Duodenal mucosa (tissue), 2 donors: Measurements from ENCODE around the gene ALDH3A2.

Experiments used
- H3K27ac ChIP-seq: one replicate; pipeline ENCODE4 v1.7.0; 2013; ENCODE audit warnings: low read depth, low read length
- H3K27me3 ChIP-seq, 2 donors: one replicate each; pipeline ENCODE4 v1.7.0; 2013; ENCODE audit warnings: low read length in 2 of 2, control low read depth in 1 of 2; ENCODE audit not compliant: insufficient read depth in 2 of 2, control insufficient read depth in 1 of 2
- H3K36me3 ChIP-seq, 2 donors: one replicate each; pipeline ENCODE4 v1.7.0; 2013; ENCODE audit warnings: low read length in 2 of 2, control low read depth in 1 of 2; ENCODE audit not compliant: insufficient read depth in 2 of 2, control insufficient read depth in 1 of 2
- H3K4me1 ChIP-seq, 2 donors: one replicate each; pipeline ENCODE4 v1.7.0; 2013; ENCODE audit warnings: low read length in 2 of 2, control low read depth in 1 of 2; ENCODE audit not compliant: insufficient read depth in 2 of 2, control insufficient read depth in 1 of 2
- H3K4me3 ChIP-seq, 2 donors: one replicate each; pipeline ENCODE4 v1.7.0; 2013; ENCODE audit warnings: low read length in 2 of 2, low read depth in 1 of 2
- H3K9ac ChIP-seq, 2 donors: one replicate each; pipeline ENCODE4 v1.7.0; 2013; ENCODE audit warnings: low read length in 2 of 2, low read depth in 1 of 2
- H3K9me3 ChIP-seq, 2 donors: one replicate each; pipeline ENCODE4 v1.7.0; 2013; ENCODE audit warnings: low read length in 2 of 2, control low read depth in 1 of 2; ENCODE audit not compliant: control insufficient read depth in 1 of 2

ALDH3A2 gene

DNA sequence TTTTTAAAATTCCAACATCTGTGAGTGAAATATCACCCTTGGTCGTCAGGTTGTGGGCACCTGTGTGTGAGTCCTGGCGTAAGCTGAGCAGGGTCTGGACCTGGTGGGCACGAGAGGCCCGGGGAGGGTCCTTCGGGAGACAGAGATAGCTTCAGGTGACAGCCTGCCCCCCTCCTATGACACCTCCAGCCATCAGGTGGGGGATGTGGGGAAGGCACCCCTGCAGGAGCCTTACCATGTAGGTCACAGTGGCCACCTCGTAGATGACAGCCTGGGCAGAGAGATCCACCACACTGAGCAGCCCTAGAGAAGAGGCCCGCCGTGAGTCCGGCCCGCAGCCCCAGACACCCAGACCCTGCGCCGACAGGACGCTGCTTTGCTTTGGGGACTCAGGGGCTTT, 56.6 kb downstream of the ALDH3A2 start:
- H3K36me3 ChIP-seq = no peaks in the 10 kb centered on the region
- H3K4me1 ChIP-seq = no peaks in the 10 kb centered on the region
- no peaks in the 10 kb centered on the region for H3K27me3 ChIP-seq
- H3K4me3 ChIP-seq = no peak overlapping the region
- H3K27ac ChIP-seq = no peak overlapping the region
- H3K9ac ChIP-seq = no peak overlapping the region
- no peaks in the 10 kb centered on the region for H3K9me3 ChIP-seq

GRCh38 chr17:19705771-19706770, 57.5 kb downstream of the ALDH3A2 start:
- Histone ChIP-seq H3K36me3 (no peaks in the 10 kb centered on the region), H3K27me3 (no peaks in the 10 kb centered on the region), H3K9ac (no peak overlapping the region)

DNA sequence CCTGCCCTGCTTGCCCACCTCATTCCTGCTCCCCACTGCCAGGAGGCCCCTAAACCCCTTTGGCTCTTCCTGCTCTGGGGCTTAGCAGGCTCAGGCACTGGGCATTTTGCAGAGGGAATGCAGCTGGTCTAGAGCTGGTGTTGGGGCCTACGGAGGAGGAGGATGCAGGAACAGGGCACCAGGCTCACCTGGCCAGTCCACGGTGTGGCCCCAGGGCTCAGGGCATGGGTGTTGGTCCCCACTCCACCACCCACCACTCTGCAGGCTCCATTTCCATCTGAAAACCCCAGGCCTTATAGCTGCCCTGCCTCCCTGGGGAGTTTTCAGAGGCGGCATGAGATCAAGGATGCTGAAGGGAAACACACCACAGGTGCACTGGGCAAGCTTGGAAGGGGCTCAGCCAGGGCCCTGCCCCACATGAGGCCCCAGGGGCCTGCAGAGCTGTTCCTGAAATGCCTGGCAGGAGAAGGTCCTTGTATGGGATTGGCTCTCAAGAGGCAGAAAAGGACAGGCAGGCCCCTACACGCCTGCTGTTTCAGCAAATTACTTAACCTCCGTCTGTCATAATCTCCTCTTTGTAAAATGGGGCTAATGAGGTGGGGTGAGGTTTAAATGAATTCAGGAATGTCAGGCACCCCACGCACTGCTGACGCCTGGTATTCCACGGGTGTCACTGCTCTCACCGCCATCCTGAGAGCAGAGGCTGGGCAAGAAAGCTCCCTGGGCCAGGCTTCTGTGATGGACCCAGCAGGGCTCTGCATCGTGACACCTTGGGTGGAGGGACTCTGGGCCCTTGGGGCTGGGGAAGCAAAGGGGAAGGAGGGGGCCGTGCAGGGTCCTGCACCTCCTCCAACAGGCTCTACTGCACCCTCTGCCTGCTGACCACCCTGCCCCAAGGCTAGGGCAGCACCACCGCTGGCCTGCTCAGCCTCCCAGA, 58.5 kb downstream of the ALDH3A2 start:
- H3K27ac ChIP-seq = no peak overlapping the region
- no peaks in the 10 kb centered on the region for H3K9me3 ChIP-seq
- no peak overlapping the region for H3K4me3 ChIP-seq
- H3K36me3 ChIP-seq = no peaks in the 10 kb centered on the region
- no peak overlapping the region for H3K9ac ChIP-seq
- H3K27me3 ChIP-seq = no peaks in the 10 kb centered on the region
- H3K4me1 ChIP-seq = no peaks in the 10 kb centered on the region

More at GRCh38 chr17:19705771-19706770, 57.5 kb downstream of the ALDH3A2 start:
- Histone ChIP-seq H3K4me1 (no peaks in the 10 kb centered on the region), H3K27ac (no peak overlapping the region), H3K4me3 (no peak overlapping the region), H3K9me3 (no peaks in the 10 kb centered on the region)

DNA sequence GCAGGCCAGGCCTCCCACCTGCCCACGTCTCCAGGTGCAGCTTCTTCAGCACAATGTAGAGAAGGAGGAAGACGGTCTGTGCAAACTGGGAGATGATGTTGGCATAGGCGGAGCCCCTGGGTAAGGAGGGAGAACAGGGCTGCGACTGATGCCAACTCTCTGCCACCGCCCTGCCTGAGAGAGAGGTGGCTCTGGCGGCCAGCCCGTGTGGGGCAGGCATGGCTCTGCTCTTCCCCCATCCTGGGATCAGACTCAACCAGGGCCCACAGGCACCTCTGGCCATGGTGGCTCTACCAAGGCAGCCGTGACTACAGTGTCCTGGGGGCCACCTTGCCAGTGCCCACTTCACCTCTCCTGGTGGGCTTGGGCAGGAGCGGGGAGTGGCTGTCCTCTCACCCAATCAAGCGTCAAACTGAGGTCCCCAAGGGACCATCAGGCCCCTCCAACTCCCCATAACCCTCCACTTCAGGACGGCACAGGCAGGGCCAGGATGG, 59.2 kb downstream of the ALDH3A2 start:
- Histone ChIP-seq H3K9me3 (no peaks in the 10 kb centered on the region), H3K4me3 (no peak overlapping the region), H3K27me3 (no peaks in the 10 kb centered on the region), H3K4me1 (no peaks in the 10 kb centered on the region), H3K9ac (no peak overlapping the region), H3K27ac (no peak overlapping the region), H3K36me3 (no peaks in the 10 kb centered on the region)

- Histone ChIP-seq H3K4me1 (no peaks in the 10 kb centered on the region), H3K27me3 (no peaks in the 10 kb centered on the region), H3K27ac (no peak overlapping the region), H3K4me3 (no peak overlapping the region), H3K9ac (no peak overlapping the region), H3K36me3 (no peaks in the 10 kb centered on the region), H3K9me3 (no peaks in the 10 kb centered on the region)
Observed at GRCh38 chr17:19708431-19709175, 60.1 kb downstream of the ALDH3A2 start.

GRCh38 chr17:19709841-19710240, 61.3 kb downstream of the ALDH3A2 start:
- Histone ChIP-seq H3K36me3 (no peaks in the 10 kb centered on the region), H3K27ac (no peak overlapping the region), H3K4me1 (peaks cover 0 to 8% of the 10 kb centered on the region in 2 donors), H3K27me3 (no peaks in the 10 kb centered on the region), H3K9ac (no peak overlapping the region), H3K9me3 (no peaks in the 10 kb centered on the region), H3K4me3 (no peak overlapping the region)

DNA sequence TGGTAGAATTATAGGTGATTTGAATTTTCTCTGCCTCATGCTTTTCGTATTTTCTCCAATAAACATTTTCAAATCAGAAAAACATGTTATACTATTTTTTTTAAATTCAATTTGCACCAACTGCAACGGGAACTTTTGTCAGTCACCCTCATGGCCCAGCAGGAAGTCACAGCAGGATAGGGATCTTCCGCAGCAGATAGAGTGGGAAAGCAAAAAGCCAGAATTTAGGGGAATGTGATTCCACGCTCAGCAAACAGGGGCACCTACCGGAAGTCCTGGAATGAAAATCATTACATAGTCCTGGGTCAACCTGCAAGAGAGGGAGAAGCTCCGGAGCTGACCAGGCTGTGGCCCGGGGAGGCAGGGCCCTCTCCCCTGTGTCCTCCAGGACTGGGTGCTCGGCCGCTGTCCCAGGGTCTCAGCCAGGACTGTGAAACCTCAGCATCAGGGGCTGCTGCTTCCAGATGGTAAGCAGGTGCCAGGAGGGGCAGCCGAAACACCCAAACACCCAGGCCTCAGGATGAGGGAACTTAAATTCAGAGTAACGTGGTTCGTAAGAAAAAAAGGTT, 64.0 kb downstream of the ALDH3A2 start:
- H3K9ac ChIP-seq = no peak overlapping the region
- H3K36me3 ChIP-seq = no peaks in the 10 kb centered on the region
- no peak overlapping the region for H3K4me3 ChIP-seq
- no peak overlapping the region for H3K27ac ChIP-seq
- peaks cover 4 to 12% of the 10 kb centered on the region in 2 donors for H3K4me1 ChIP-seq
- no peaks in the 10 kb centered on the region for H3K27me3 ChIP-seq
- H3K9me3 ChIP-seq = no peaks in the 10 kb centered on the region

- no peaks in the 10 kb centered on the region for H3K36me3 ChIP-seq
- no peak overlapping the region for H3K27ac ChIP-seq
- no peaks in the 10 kb centered on the region for H3K9me3 ChIP-seq
- H3K4me1 ChIP-seq = peaks cover 12 to 22% of the 10 kb centered on the region in 2 donors
- no peaks in the 10 kb centered on the region for H3K27me3 ChIP-seq
- H3K4me3 ChIP-seq = no peak overlapping the region
- H3K9ac ChIP-seq = no peak overlapping the region
Observed at GRCh38 chr17:19713462-19713861, 64.9 kb downstream of the ALDH3A2 start.

- Histone ChIP-seq H3K9me3 (no peaks in the 10 kb centered on the region), H3K4me1 (peaks cover 17 to 26% of the 10 kb centered on the region in 2 donors), H3K36me3 (no peaks in the 10 kb centered on the region), H3K27me3 (no peaks in the 10 kb centered on the region), H3K27ac (no peak overlapping the region), H3K9ac (no peak overlapping the region), H3K4me3 (no peak overlapping the region)
Observed at GRCh38 chr17:19713901-19714361, 65.4 kb downstream of the ALDH3A2 start.
